ENCODE measurements around the gene MYOD1. TPM values are rescaled to one million over a fixed set of nuclear protein-coding genes. Genes with fewer than 3 reads are reported as not detected.

Gene MYOD1
- total and polyA plus RNA-seq, 2 of the 13 experiments (the other 11 are each of a cell fraction or from before 2014, with no cell fraction given), result not detected

- TF ChIP-seq ZNF710 (CRISPR knock-in tag; IDR thresholded peaks at IDR 0.05; ENCODE audit: borderline replicate concordance), result no peak
- TF ChIP-seq SKIL (CRISPR knock-in tag; IDR thresholded peaks at IDR 0.05; ENCODE audit: borderline replicate concordance), result no peak
- no peak for TF ChIP-seq SRF (IDR thresholded peaks at IDR 0.05; ENCODE audit: low read depth, low read length)
- no peak for TF ChIP-seq POLR2G (IDR thresholded peaks at IDR 0.05; ENCODE audit: low read depth, low read length)
- no peak for TF ChIP-seq RERE (CRISPR knock-in tag; IDR thresholded peaks at IDR 0.05; ENCODE audit: low read depth)
- TF ChIP-seq MTERF4 (CRISPR knock-in tag; IDR thresholded peaks at IDR 0.05), result no peak
- TF ChIP-seq PLSCR1 (CRISPR knock-in tag; IDR thresholded peaks at IDR 0.05; ENCODE audit: borderline replicate concordance), result no peak
- TF ChIP-seq HMG20B (CRISPR knock-in tag; conservative IDR thresholded peaks at IDR 0.05), result no peak
- TF ChIP-seq ZBTB14 (CRISPR knock-in tag; IDR thresholded peaks at IDR 0.05), result no peak
Measured at GRCh38 chr11:17744151-17744940, 25.0 kb downstream of the MYOD1 start (continued).
